ENCODE data around the gene NLRC5. TPM values are rescaled to one million over a fixed set of nuclear protein-coding genes. Genes with fewer than 3 reads are reported as not detected.

NLRC5 gene
- total RNA-seq, 1 experiment from 2014 or later, result 1.6 TPM

- no peaks in the 10 kb centered on the region for H3K9me3 Mint-ChIP-seq (ENCODE audit: unreplicated experiment)
Measured at GRCh38 chr16:57013902-57014301, 24.5 kb downstream of the NLRC5 start.

GRCh38 chr16:57016301-57016700 lies 26.9 kb downstream of the NLRC5 start:
- intact Hi-C loops (cut with micrococcal nuclease; ENCODE audit: unreplicated experiment), result no loop called here
- POLR2A ChIA-PET, result no interaction called here

More at GRCh38 chr16:57013902-57014301, 24.5 kb downstream of the NLRC5 start:
- no peak overlapping the region for H3K27ac Mint-ChIP-seq (ENCODE audit: unreplicated experiment)
- H3K9me3 ChIP-seq, result no peaks in the 10 kb centered on the region
- CTCF ChIA-PET, result no interaction called here
- POLR2A ChIA-PET, result no interaction called here
- H3K27me3 ChIP-seq (replicated peaks; ENCODE audit: control insufficient read depth, insufficient read depth, low read length), result no peaks in the 10 kb centered on the region
- H3K4me1 Mint-ChIP-seq (ENCODE audit: low read depth, unreplicated experiment), result no peaks in the 10 kb centered on the region
- H3K4me3 ChIP-seq (ENCODE audit: low read depth, low read length), result no peak overlapping the region
- BruUV-seq (replicated peaks), result no TSS peak
- no peaks in the 10 kb centered on the region for H3K4me1 ChIP-seq
- H3K36me3 Mint-ChIP-seq (ENCODE audit: insufficient read depth, unreplicated experiment), result peaks cover 4% of the 10 kb centered on the region
- intact Hi-C loops (cut with micrococcal nuclease; ENCODE audit: unreplicated experiment), result no loop called here
- H3K4me3 Mint-ChIP-seq (ENCODE audit: unreplicated experiment), result no peak overlapping the region
- no peak for DNase-seq
- TF ChIP-seq CTCF (IDR thresholded peaks at IDR 0.05; ENCODE audit: insufficient read depth in 1 of 2, low read depth in 1 of 2, low read length in 1 of 2, severe bottlenecking in 1 of 2, unreplicated experiment in 1 of 2), result no peak
- H3K27me3 Mint-ChIP-seq (ENCODE audit: insufficient read depth, unreplicated experiment), result peaks cover 3% of the 10 kb centered on the region
- no peaks in the 10 kb centered on the region for H3K36me3 ChIP-seq (ENCODE audit: control insufficient read depth, insufficient read depth, low read length)

DNA sequence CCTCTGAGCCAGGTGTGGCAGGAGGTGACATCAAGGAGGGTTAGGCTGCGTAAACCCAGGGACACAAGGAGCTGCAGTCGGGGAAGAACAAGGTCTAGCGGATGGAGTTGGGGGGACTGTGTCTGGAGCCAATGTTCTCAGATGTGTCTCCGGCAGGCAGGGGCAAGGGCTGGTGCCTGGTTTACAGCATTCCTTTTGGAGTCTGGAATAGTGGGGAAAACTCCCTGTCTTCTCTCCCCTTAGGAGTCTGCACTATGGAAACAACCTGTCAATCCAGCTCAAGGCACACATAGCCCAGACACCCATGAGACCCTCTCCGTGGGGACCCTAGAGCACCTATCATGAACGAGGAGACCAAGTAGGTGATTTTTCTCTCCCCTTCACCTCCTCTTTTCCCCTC lies 27.5 kb downstream of the NLRC5 start:
- Mint-ChIP-seq H3K4me1 (ENCODE audit: low read depth, unreplicated experiment) (no peaks in the 10 kb centered on the region), H3K27me3 (ENCODE audit: insufficient read depth, unreplicated experiment) (peaks cover 4% of the 10 kb centered on the region), H3K4me3 (ENCODE audit: unreplicated experiment) (no peak overlapping the region), H3K9me3 (ENCODE audit: unreplicated experiment) (no peaks in the 10 kb centered on the region), H3K36me3 (ENCODE audit: insufficient read depth, unreplicated experiment) (peaks cover 4% of the 10 kb centered on the region), H3K27ac (ENCODE audit: unreplicated experiment) (no peak overlapping the region)
- ChIA-PET POLR2A (no interaction called here), CTCF (no interaction called here)
- H3K36me3 ChIP-seq (ENCODE audit: control insufficient read depth, insufficient read depth, low read length), result no peaks in the 10 kb centered on the region
- BruUV-seq (replicated peaks), result no TSS peak
- TF ChIP-seq CTCF (IDR thresholded peaks at IDR 0.05; ENCODE audit: insufficient read depth in 1 of 2, low read depth in 1 of 2, low read length in 1 of 2, severe bottlenecking in 1 of 2, unreplicated experiment in 1 of 2), result no peak
- no peak for DNase-seq
- intact Hi-C loops (cut with micrococcal nuclease; ENCODE audit: unreplicated experiment), result no loop called here
- H3K27me3 ChIP-seq (replicated peaks; ENCODE audit: control insufficient read depth, insufficient read depth, low read length), result no peaks in the 10 kb centered on the region
- no peaks in the 10 kb centered on the region for H3K9me3 ChIP-seq
- H3K4me1 ChIP-seq, result no peaks in the 10 kb centered on the region
- H3K4me3 ChIP-seq (ENCODE audit: low read depth, low read length), result no peak overlapping the region

More at GRCh38 chr16:57016301-57016700, 26.9 kb downstream of the NLRC5 start:
- Mint-ChIP-seq H3K27ac (ENCODE audit: unreplicated experiment) (no peak overlapping the region), H3K4me3 (ENCODE audit: unreplicated experiment) (no peak overlapping the region), H3K36me3 (ENCODE audit: insufficient read depth, unreplicated experiment) (peaks cover 4% of the 10 kb centered on the region), H3K27me3 (ENCODE audit: insufficient read depth, unreplicated experiment) (peaks cover 4% of the 10 kb centered on the region), H3K9me3 (ENCODE audit: unreplicated experiment) (no peaks in the 10 kb centered on the region), H3K4me1 (ENCODE audit: low read depth, unreplicated experiment) (no peaks in the 10 kb centered on the region)
- no peaks in the 10 kb centered on the region for H3K4me1 ChIP-seq
- TF ChIP-seq CTCF (IDR thresholded peaks at IDR 0.05; ENCODE audit: insufficient read depth in 1 of 2, low read depth in 1 of 2, low read length in 1 of 2, severe bottlenecking in 1 of 2, unreplicated experiment in 1 of 2), result no peak
- BruUV-seq (replicated peaks), result no TSS peak
- no peaks in the 10 kb centered on the region for H3K36me3 ChIP-seq (ENCODE audit: control insufficient read depth, insufficient read depth, low read length)
- no peak for DNase-seq
- H3K27me3 ChIP-seq (replicated peaks; ENCODE audit: control insufficient read depth, insufficient read depth, low read length), result no peaks in the 10 kb centered on the region
- H3K9me3 ChIP-seq, result no peaks in the 10 kb centered on the region
- CTCF ChIA-PET, result no interaction called here
- H3K4me3 ChIP-seq (ENCODE audit: low read depth, low read length), result no peak overlapping the region
